Breast epithelium (tissue), 4 donors: Measurements from ENCODE around the gene PSMF1. TPM values are rescaled to one million over a fixed set of nuclear protein-coding genes. Genes with fewer than 3 reads are reported as not detected.

Source experiments
- DNase-seq, 2 donors: peaks; one replicate each; pipeline ENCODE4 v3.0.0-alpha.2; 2019; ENCODE audit warnings: low spot score in 2 of 2
- H3K27ac ChIP-seq, 2 donors: fragments of 200-600 bp; sonication (generic) in 1 of 2; one replicate each; pipeline ENCODE4 v1.5.1; 2016 to 2019; ENCODE audit warnings: mild to moderate bottlenecking in 1 of 2
- H3K27me3 ChIP-seq, 2 donors: fragments of 200-600 bp; sonication (generic) in 1 of 2; one replicate each; pipeline versions ENCODE4 v1.5.1 to v1.6.0; 2017 to 2019; ENCODE audit warnings: control low read depth in 1 of 2, mild to moderate bottlenecking in 1 of 2
- H3K36me3 ChIP-seq: fragments of 200-600 bp; one replicate; pipeline ENCODE4 v1.5.1; 2019
- H3K4me1 ChIP-seq, 2 donors: fragments of 200-600 bp; sonication (generic); one replicate each; pipeline ENCODE4 v1.5.1; 2016 to 2019; ENCODE audit warnings: control low read depth in 1 of 2
- H3K4me3 ChIP-seq, 3 donors: fragments of 200-600 bp; sonication (generic); 1 replicate in 2 of 3; 2 replicates in 1 of 3; pipeline ENCODE4 v1.5.1; 2016 to 2019; ENCODE audit warnings: mild to moderate bottlenecking in 3 of 3, moderate library complexity in 2 of 3
- H3K9me3 ChIP-seq, 2 donors: fragments of 200-600 bp; sonication (generic) in 1 of 2; one replicate each; pipeline ENCODE4 v1.5.1; 2016 to 2019; ENCODE audit warnings: control low read depth in 1 of 2
- CTCF ChIP-seq, 3 donors: fragments of 450-650 bp; IDR thresholded peaks; one replicate each; pipeline ENCODE4 v1.5.1; 2016 to 2017; ENCODE audit warnings: antibody characterized with exemption in 3 of 3, mild to moderate bottlenecking in 3 of 3, moderate library complexity in 3 of 3
- POLR2A ChIP-seq: fragments of 450-650 bp; IDR thresholded peaks from one replicate; pipeline ENCODE4 v1.6.1; 2016; ENCODE audit warnings: antibody characterized with exemption, mild to moderate bottlenecking, moderate library complexity
- POLR2AphosphoS5 ChIP-seq, 3 donors: sonication (generic); formaldehyde crosslinking; IDR thresholded peaks; one replicate each; pipeline ENCODE4 v1.6.1; 2017; ENCODE audit warnings: antibody characterized with exemption in 3 of 3
- intact Hi-C: fragments of 100-400 bp; cut with DNase I; formaldehyde crosslinking; loops from one replicate; pipeline ENCODE4 v1.15.1; 2023; ENCODE audit warnings: low total_unique reads
- total RNA-seq, 3 donors: library from RNA; depleted of rRNA; stranded (reverse); fragments of >200 nt; gene quantifications; one replicate each; pipeline ENCODE4 v1.1.0, GENCODE V29; 2016

Gene PSMF1
- total RNA-seq, 3 donors from 2014 or later, result 71.7 to 98.4 (median 75.1) TPM

GRCh38 chr20:1189827-1190226, 71.4 kb downstream of the PSMF1 start:
- DNase-seq, result no peak
- Histone ChIP-seq H3K9me3 (no peaks in the 10 kb centered on the region), H3K27ac (no peak overlapping the region), H3K4me3 (no peak overlapping the region), H3K4me1 (no peaks in the 10 kb centered on the region), H3K36me3 (no peaks in the 10 kb centered on the region), H3K27me3 (peaks cover 2 to 20% of the 10 kb centered on the region in 2 donors)
- no peak for TF ChIP-seq POLR2A
- no peak for TF ChIP-seq CTCF (IDR thresholded peaks at IDR 0.05)
- intact Hi-C loops, result no loop called here

- intact Hi-C loops, result no loop called here
- Histone ChIP-seq H3K27ac (no peak overlapping the region), H3K27me3 (peaks cover 0 to 10% of the 10 kb centered on the region in 2 donors), H3K9me3 (no peaks in the 10 kb centered on the region), H3K4me3 (no peak overlapping the region), H3K36me3 (no peaks in the 10 kb centered on the region), H3K4me1 (no peaks in the 10 kb centered on the region)
- TF ChIP-seq CTCF (IDR thresholded peaks at IDR 0.05) (no peak), POLR2AphosphoS5 (IDR thresholded peaks at IDR 0.05) (no peak), POLR2A (no peak)
- no peak for DNase-seq
These were observed 72.4 kb downstream of the PSMF1 start for GRCh38 chr20:1190847-1191246.

GRCh38 chr20:1191299-1191698, 72.9 kb downstream of the PSMF1 start:
- Histone ChIP-seq H3K27ac (no peak overlapping the region), H3K4me1 (no peaks in the 10 kb centered on the region), H3K27me3 (peaks cover 0 to 5% of the 10 kb centered on the region in 2 donors), H3K9me3 (no peaks in the 10 kb centered on the region), H3K4me3 (no peak overlapping the region), H3K36me3 (no peaks in the 10 kb centered on the region)
- TF ChIP-seq CTCF (IDR thresholded peaks at IDR 0.05) (no peak), POLR2A (no peak), POLR2AphosphoS5 (IDR thresholded peaks at IDR 0.05) (no peak)
- DNase-seq, result no peak
- intact Hi-C loops, result no loop called here

GRCh38 chr20:1195226-1195625, 76.8 kb downstream of the PSMF1 start:
- Histone ChIP-seq H3K4me3 (no peak overlapping the region), H3K27me3 (no peaks in the 10 kb centered on the region), H3K4me1 (no peaks in the 10 kb centered on the region), H3K36me3 (no peaks in the 10 kb centered on the region), H3K9me3 (no peaks in the 10 kb centered on the region), H3K27ac (no peak overlapping the region)
- DNase-seq, result no peak
- intact Hi-C loops, result no loop called here
- TF ChIP-seq CTCF (IDR thresholded peaks at IDR 0.05), result no peak
- no peak for TF ChIP-seq POLR2AphosphoS5 (IDR thresholded peaks at IDR 0.05)
- TF ChIP-seq POLR2A, result no peak

DNA sequence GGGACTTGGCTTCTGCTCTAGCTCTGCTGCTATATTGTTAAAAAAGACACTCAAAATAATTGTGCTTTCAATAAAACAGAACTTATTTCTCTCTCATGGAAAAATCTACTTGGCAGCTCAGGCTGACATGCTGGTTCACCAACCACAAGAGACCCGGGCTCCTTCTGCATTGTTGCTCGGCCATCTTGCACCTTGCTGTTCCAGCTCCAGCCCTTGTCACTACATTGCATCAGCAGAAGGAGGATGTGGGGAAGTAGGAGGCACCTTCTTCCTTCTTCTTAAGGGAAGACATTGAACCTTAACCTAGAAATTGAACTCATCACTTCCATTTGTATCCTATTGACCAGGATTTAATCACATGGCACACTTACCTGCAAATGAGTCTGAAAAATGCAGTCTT, 78.2 kb downstream of the PSMF1 start:
- intact Hi-C loops, result no loop called here
- TF ChIP-seq POLR2AphosphoS5 (IDR thresholded peaks at IDR 0.05) (no peak), CTCF (IDR thresholded peaks at IDR 0.05) (no peak), POLR2A (no peak)
- Histone ChIP-seq H3K4me3 (no peak overlapping the region), H3K9me3 (no peaks in the 10 kb centered on the region), H3K27me3 (no peaks in the 10 kb centered on the region), H3K4me1 (no peaks in the 10 kb centered on the region), H3K36me3 (no peaks in the 10 kb centered on the region), H3K27ac (no peak overlapping the region)
- DNase-seq, result no peak
